ENCODE results near the gene RTN4RL1. TPM values are rescaled to one million over a fixed set of nuclear protein-coding genes. Genes with fewer than 3 reads are reported as not detected.

The RTN4RL1 gene
- polyA plus RNA-seq, 3 donors = 1.1 to 1.7 (median 1.3) TPM

GRCh38 chr17:2030779-2031163 is 5.6 kb upstream of the RTN4RL1 start:
- no peak for DNase-seq (ENCODE audit: extremely low read depth in 1 of 11, low read depth in 9 of 11, low spot score in 4 of 11)

- DNase-seq (ENCODE audit: extremely low read depth in 1 of 11, low read depth in 9 of 11, low spot score in 4 of 11) = peak in 3 of 11 donors; percentile 76 to 86 (median 81)
Measured at GRCh38 chr17:2029911-2030778, 5.0 kb upstream of the RTN4RL1 start, which contains the start of gene DPH1. Gene DPH1 (plus strand): TSS chr17:2030153. CDS start chr17:2030170, 17 bp downstream.

- DNase-seq (ENCODE audit: extremely low read depth in 1 of 11, low read depth in 9 of 11, low spot score in 4 of 11) = no peak
Measured at GRCh38 chr17:2028737-2029136, 3.6 kb upstream of the RTN4RL1 start.

GRCh38 chr17:2028234-2028614 is 3.1 kb upstream of the RTN4RL1 start:
- no peak for DNase-seq (ENCODE audit: extremely low read depth in 1 of 11, low read depth in 9 of 11, low spot score in 4 of 11)

GRCh38 chr17:2027528-2028233 is 2.5 kb upstream of the RTN4RL1 start:
- DNase-seq (ENCODE audit: extremely low read depth in 1 of 11, low read depth in 9 of 11, low spot score in 4 of 11) = no peak

GRCh38 chr17:2025622-2026309 is 632 bp upstream of the RTN4RL1 start:
- peak in 4 of 11 donors; percentile 22 to 73 (median 68) for DNase-seq (ENCODE audit: extremely low read depth in 1 of 11, low read depth in 9 of 11, low spot score in 4 of 11)

GRCh38 chr17:2024572-2025219 is 438 bp downstream of the RTN4RL1 start:
- DNase-seq (ENCODE audit: extremely low read depth in 1 of 11, low read depth in 9 of 11, low spot score in 4 of 11) = no peak

GRCh38 chr17:2023692-2024571 is 1.2 kb downstream of the RTN4RL1 start:
- peak in 2 of 11 donors; percentile 64 to 72 for DNase-seq (ENCODE audit: extremely low read depth in 1 of 11, low read depth in 9 of 11, low spot score in 4 of 11)

- DNase-seq (ENCODE audit: extremely low read depth in 1 of 11, low read depth in 9 of 11, low spot score in 4 of 11) = no peak
Measured at GRCh38 chr17:2023256-2023655, 1.9 kb downstream of the RTN4RL1 start.

- DNase-seq (ENCODE audit: extremely low read depth in 1 of 11, low read depth in 9 of 11, low spot score in 4 of 11) = no peak
Measured at GRCh38 chr17:2022647-2023240, 2.4 kb downstream of the RTN4RL1 start.

GRCh38 chr17:2020721-2021120 is 4.4 kb downstream of the RTN4RL1 start:
- DNase-seq (ENCODE audit: extremely low read depth in 1 of 11, low read depth in 9 of 11, low spot score in 4 of 11) = no peak

- no peak for DNase-seq (ENCODE audit: extremely low read depth in 1 of 11, low read depth in 9 of 11, low spot score in 4 of 11)
Measured at GRCh38 chr17:2019723-2020122, 5.4 kb downstream of the RTN4RL1 start.

GRCh38 chr17:2018716-2019510 is 6.2 kb downstream of the RTN4RL1 start:
- no peak for DNase-seq (ENCODE audit: extremely low read depth in 1 of 11, low read depth in 9 of 11, low spot score in 4 of 11)

- no peak for DNase-seq (ENCODE audit: extremely low read depth in 1 of 11, low read depth in 9 of 11, low spot score in 4 of 11)
Measured at GRCh38 chr17:2017274-2017941, 7.7 kb downstream of the RTN4RL1 start.

GRCh38 chr17:2016494-2016893 is 8.6 kb downstream of the RTN4RL1 start:
- DNase-seq (ENCODE audit: extremely low read depth in 1 of 11, low read depth in 9 of 11, low spot score in 4 of 11) = no peak

- DNase-seq (ENCODE audit: extremely low read depth in 1 of 11, low read depth in 9 of 11, low spot score in 4 of 11) = no peak
Measured at GRCh38 chr17:2015314-2015713, 9.8 kb downstream of the RTN4RL1 start.

GRCh38 chr17:2013994-2014317 is 11.2 kb downstream of the RTN4RL1 start:
- DNase-seq (ENCODE audit: extremely low read depth in 1 of 11, low read depth in 9 of 11, low spot score in 4 of 11) = no peak
